ENCODE data around the gene AP4M1. TPM values are rescaled to one million over a fixed set of nuclear protein-coding genes. Genes with fewer than 3 reads are reported as not detected.

The AP4M1 gene, protein sequence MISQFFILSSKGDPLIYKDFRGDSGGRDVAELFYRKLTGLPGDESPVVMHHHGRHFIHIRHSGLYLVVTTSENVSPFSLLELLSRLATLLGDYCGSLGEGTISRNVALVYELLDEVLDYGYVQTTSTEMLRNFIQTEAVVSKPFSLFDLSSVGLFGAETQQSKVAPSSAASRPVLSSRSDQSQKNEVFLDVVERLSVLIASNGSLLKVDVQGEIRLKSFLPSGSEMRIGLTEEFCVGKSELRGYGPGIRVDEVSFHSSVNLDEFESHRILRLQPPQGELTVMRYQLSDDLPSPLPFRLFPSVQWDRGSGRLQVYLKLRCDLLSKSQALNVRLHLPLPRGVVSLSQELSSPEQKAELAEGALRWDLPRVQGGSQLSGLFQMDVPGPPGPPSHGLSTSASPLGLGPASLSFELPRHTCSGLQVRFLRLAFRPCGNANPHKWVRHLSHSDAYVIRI
- total RNA-seq, result 21.3 and 31.3 TPM in 2 replicates

DNA sequence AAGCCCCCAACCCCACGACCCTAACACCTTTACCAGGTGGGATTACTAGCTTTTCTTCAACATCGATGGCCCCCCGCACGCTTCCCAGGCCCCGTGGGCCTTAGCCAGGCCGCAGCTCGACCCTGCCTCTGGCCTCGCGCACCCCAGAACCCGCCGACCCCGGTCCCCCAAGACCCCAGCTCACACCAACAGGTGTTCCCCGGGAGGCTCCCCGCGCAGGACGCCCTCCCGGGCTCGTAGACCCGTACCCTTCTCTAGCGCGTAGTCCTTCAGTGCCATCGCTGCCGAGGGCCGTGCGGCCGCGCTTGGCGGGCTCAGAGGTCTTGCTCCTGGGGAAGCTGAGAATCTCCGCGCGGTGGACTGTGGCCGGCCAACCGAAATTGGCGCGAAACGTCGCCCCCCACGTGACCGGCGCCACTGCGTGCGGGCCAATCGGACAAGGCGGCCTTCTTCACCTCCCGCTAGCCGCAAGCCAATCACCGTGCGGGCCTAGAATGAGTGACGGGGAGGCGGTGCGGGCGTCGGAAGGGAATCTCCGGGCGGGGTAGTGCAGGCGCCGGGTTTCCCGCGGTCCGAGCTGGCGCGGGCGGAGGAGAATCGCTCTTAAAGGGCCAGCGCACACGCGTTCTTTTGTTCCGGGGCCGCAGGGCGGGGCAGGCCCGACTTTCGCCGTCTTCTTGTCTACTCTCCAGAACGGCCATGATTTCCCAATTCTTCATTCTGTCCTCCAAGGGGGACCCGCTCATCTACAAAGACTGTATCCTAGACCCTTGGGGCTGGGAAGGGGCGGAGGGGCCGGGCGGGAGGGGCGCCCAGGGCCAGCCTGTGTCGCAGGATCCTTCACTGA lies at the start of gene AP4M1, which contains the start of gene MCM7:
TSS of gene AP4M1 (plus strand) at position 628 of the 847 bp plus-strand sequence. CDS start at position 700, 72 bp downstream.
TSS of gene MCM7 (minus strand) at position 382 of the 847 bp plus-strand sequence. CDS start at position 279, 103 bp downstream.

GRCh38 chr7:100081535-100082102 lies 19.8 kb upstream of the AP4M1 start, which contains the start of gene ZNF3:
Gene ZNF3, minus strand, starts transcription at chr7:100081723. Its CDS starts 4,366 bp downstream, at chr7:100077357.

DNA sequence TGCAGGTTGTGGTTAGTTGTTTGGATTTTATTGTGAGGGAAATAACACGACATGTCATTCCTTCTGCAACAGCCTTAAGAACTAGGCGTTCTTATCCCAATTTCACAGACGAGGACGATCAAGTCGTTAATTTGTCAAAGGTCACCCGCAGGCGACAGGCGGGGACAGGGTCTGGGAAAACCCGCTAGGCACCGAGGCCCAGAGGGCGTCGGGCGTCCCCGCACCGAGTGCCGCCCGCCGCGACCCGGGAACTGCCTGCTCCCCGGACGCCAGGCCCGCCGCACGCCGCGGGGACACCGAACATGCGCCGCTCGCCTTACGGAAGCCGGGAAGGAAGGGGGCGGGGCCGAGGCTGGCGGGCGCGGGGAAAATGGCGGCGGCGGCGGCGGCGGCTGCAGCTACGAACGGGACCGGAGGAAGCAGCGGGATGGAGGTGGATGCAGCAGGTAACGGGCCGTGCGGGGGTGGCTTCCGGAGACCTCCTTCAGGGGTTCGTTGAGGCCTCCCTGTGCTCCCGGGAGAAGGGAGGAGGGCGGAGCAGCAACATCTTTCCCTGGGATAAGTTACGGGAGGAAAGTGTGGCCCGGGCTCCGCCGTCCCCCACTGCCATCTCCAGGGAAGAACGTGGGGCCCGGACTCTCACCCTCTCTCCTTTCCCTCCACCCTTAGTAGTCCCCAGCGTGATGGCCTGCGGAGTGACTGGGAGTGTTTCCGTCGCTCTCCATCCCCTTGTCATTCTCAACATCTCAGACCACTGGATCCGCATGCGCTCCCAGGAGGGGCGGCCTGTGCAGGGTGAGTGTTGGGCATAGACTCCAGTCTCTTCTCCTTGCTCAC lies 12.6 kb upstream of the AP4M1 start, which contains the start of gene COPS6:
TSS of gene COPS6 (plus strand) at position 349 of the 837 bp plus-strand sequence. CDS start at position 371, 22 bp downstream.

DNA sequence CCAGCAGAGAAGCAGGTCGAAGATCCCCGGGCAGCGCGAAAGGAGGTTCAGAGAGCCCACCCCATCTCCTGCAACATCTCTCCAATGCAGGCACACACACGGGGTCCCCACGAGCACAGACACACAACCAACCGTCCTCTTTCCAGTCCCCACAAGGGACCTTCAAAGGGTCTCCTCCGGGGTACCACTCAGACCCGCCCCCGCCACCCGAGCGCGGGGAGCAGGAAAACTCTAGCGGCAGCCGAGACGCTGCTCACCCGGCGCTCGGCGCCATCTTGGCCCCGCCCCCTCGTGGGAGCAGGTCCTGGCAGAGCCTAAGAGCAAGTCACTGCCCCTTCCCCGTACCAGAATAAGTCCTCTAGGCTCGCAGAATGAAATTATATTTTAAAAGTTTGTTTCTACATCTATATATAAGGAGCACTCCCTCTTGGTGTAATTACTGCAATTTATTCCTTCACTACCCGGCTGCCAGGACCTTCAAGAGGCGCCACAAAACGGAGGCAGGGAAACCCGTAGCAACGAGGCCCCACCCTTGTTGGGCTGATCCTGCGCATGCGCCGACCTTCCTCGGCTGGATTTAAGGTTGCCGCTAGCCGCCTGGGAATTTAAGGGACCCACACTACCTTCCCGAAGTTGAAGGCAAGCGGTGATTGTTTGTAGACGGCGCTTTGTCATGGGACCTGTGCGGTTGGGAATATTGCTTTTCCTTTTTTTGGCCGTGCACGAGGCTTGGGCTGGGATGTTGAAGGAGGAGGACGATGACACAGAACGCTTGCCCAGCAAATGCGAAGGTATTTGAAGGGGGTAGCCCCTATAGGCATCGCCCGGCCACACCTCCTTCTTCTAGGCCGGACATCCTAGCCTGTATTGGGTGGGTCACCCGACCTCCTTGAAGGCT lies 17.9 kb downstream of the AP4M1 start, which contains the start of the genes CNPY4 and TAF6:
TSS of gene CNPY4 (plus strand) at position 563 of the 898 bp plus-strand sequence. CDS start at position 674, 111 bp downstream.
TSS of gene TAF6 (minus strand) at position 287 of the 898 bp plus-strand sequence. CDS start 5,149 bp downstream, outside the sequence.

GRCh38 chr7:100126931-100127865 lies 25.8 kb downstream of the AP4M1 start, which contains the start of gene MBLAC1:
Gene MBLAC1, plus strand, starts transcription at chr7:100126967. Its CDS starts 429 bp downstream, at chr7:100127396.

DNA sequence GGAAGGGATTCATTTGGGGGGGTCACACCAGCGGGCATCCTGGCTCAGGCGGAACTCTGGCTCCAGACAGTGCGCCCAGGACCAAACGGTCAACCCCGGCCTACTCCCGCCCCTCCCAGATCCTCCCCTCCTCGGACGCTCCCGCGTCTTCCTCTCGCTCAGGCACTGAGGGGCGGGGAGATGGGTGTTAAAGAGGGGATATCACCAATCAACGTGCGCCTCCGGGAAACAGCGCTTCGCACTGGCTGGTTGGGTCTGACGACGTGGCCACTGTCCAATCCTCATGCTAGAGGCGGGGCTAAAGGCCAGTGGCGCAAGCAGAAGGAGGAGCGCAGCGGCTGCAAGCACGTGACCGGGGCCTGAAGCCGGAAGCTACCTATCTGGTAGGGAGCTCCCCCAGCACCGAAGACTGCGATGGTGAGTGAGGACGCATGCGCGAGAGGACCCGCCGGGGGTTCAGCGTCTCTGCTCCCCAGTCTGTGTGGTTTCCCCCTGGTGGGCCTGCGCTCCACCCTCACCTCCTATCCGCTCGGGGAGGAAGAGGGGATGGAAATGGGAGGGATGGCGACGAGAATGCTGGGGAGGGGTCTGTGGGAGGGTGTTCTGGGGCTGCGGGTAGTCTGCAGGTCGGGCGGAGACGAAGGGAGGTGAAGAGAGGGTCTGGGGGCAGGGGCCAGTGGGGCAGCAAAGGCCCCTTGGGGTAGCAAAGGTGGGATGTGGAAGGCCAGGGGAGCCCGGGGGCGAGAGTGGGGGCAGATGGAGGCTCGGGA lies 47.3 kb downstream of the AP4M1 start, which contains the start of gene LAMTOR4:
TSS of gene LAMTOR4 (plus strand) at position 360 of the 770 bp plus-strand sequence. CDS start at position 415, 55 bp downstream.

Other genes with a start within 250 kb of the AP4M1 start
- gene OR2AE1, start 224.6 kb upstream of the AP4M1 start, total RNA-seq, result not detected in 2 replicates
- gene TRIM4, start 182.1 kb upstream of the AP4M1 start, total RNA-seq, result 11.1 and 22.4 TPM in 2 replicates
- not detected in 2 replicates for gene GJC3, start 172.0 kb upstream of the AP4M1 start, total RNA-seq
- 0.49 TPM in 1 of 2 replicates, not detected in the other for gene AZGP1, start 125.6 kb upstream of the AP4M1 start, total RNA-seq
- gene ZKSCAN1, start 86.0 kb upstream of the AP4M1 start, total RNA-seq, result 9.5 and 22.1 TPM in 2 replicates
- gene ZSCAN21, start 51.9 kb upstream of the AP4M1 start, total RNA-seq, result 5.9 and 12.8 TPM in 2 replicates
- 14.0 and 22.6 TPM in 2 replicates for gene ZNF3, start 19.9 kb upstream of the AP4M1 start, total RNA-seq
- gene COPS6, start 12.7 kb upstream of the AP4M1 start, total RNA-seq, result 64.1 and 82.9 TPM in 2 replicates
- 43.5 and 242 TPM in 2 replicates for gene MCM7, start 246 bp upstream of the AP4M1 start, total RNA-seq
- 62.0 and 104 TPM in 2 replicates for gene TAF6, start 17.7 kb downstream of the AP4M1 start, total RNA-seq
- gene CNPY4, start 18.0 kb downstream of the AP4M1 start, total RNA-seq, result 11.2 and 12.5 TPM in 2 replicates
- gene MBLAC1, start 25.3 kb downstream of the AP4M1 start, total RNA-seq, result 2.2 and 2.8 TPM in 2 replicates
- 166 and 186 TPM in 2 replicates for gene LAMTOR4, start 47.3 kb downstream of the AP4M1 start, total RNA-seq
- 9.8 and 13.1 TPM in 2 replicates for gene TRAPPC14, start 57.1 kb downstream of the AP4M1 start, total RNA-seq
- gene GAL3ST4, start 67.0 kb downstream of the AP4M1 start, total RNA-seq, result 1.3 and 2.7 TPM in 2 replicates
- 2.8 and 4.4 TPM in 2 replicates for gene GPC2, start 75.7 kb downstream of the AP4M1 start, total RNA-seq
- gene STAG3, start 76.3 kb downstream of the AP4M1 start, total RNA-seq, result 0.25 and 0.33 TPM in 2 replicates
- gene PVRIG, start 118.3 kb downstream of the AP4M1 start, total RNA-seq, result not detected in 2 replicates
- not detected in 2 replicates for gene SPDYE3, start 206.1 kb downstream of the AP4M1 start, total RNA-seq

All from mesangial cell (primary cell).